HepG2 (cell line): Measurements from ENCODE around the gene CD300A. TPM values are rescaled to one million over a fixed set of nuclear protein-coding genes. Genes with fewer than 3 reads are reported as not detected.

ENCODE experiments used
- ETV6 ChIP-seq: sonication (generic); formaldehyde crosslinking; conservative IDR thresholded peaks from 2 replicates; pipeline ENCODE4 v1.4.0; 2020; ENCODE audit warnings: missing genetic modification reagents
- FOXA3 ChIP-seq: IDR thresholded peaks from 2 replicates; pipeline ENCODE4 v1.6.1; 2016; ENCODE audit warnings: missing genetic modification reagents, missing compliant biosample characterization
- HDAC6 ChIP-seq: fragments of 200-600 bp; sonication (generic); IDR thresholded peaks from 2 replicates; pipeline ENCODE4 v1.7.0; 2017; ENCODE audit warnings: mild to moderate bottlenecking, antibody characterized with exemption, low read length, low read depth
- HNRNPUL1 ChIP-seq: fragments of 200-400 bp; formaldehyde crosslinking; IDR thresholded peaks from 2 replicates; pipeline ENCODE4 v1.6.1; 2017; ENCODE audit warnings: low read depth, mild to moderate bottlenecking, low read length, moderate library complexity
- KLF11 ChIP-seq: IDR thresholded peaks from 2 replicates; pipeline ENCODE4 v1.6.1; 2016; ENCODE audit warnings: missing compliant biosample characterization
- KLF9 ChIP-seq: IDR thresholded peaks from 2 replicates; pipeline ENCODE4 v1.6.1; 2016; ENCODE audit warnings: low read depth
- KMT2B ChIP-seq: IDR thresholded peaks from 2 replicates; pipeline ENCODE4 v1.6.1; 2016; ENCODE audit warnings: missing genetic modification reagents, missing compliant biosample characterization
- MBNL3 ChIP-seq: fragments of 250-450 bp; sonication (Bioruptor Pico); conservative IDR thresholded peaks from 2 replicates; pipeline ENCODE4 v1.8.0; 2022; ENCODE audit warnings: mild to moderate bottlenecking, inconsistent platforms
- MED13 ChIP-seq: sonication (generic); formaldehyde crosslinking; IDR thresholded peaks from 2 replicates; pipeline ENCODE4 v1.5.0; 2020; ENCODE audit warnings: missing genetic modification reagents
- MTA1 ChIP-seq: sonication (generic); formaldehyde crosslinking; IDR thresholded peaks from 2 replicates; pipeline ENCODE4 v1.4.0; 2020; ENCODE audit warnings: missing genetic modification reagents, mild to moderate bottlenecking, borderline replicate concordance
- NAIF1 ChIP-seq: sonication (generic); formaldehyde crosslinking; IDR thresholded peaks from 2 replicates; pipeline ENCODE4 v1.5.0; 2020; ENCODE audit warnings: mild to moderate bottlenecking, missing genetic modification reagents, borderline replicate concordance
- NFE2L2 ChIP-seq: fragments of 150-350 bp; IDR thresholded peaks from 2 replicates; pipeline ENCODE4 v1.6.1; 2014; ENCODE audit warnings: low read length
- NFIC ChIP-seq: IDR thresholded peaks from 2 replicates; pipeline ENCODE4 v1.6.1; 2012; ENCODE audit warnings: mild to moderate bottlenecking, low read length, inconsistent platforms
- SOX13 ChIP-seq, 3 experiments: fragments of 450-650 bp in 1 of 3; sonication (generic) in 1 of 3; formaldehyde crosslinking in 1 of 3; IDR thresholded peaks in 2 of 3; conservative IDR thresholded peaks in 1 of 3; 2 replicates each; pipeline versions ENCODE4 v1.5.0 to v1.6.1; 2016 to 2020; ENCODE audit warnings: antibody characterized with exemption in 1 of 3, mild to moderate bottlenecking in 1 of 3, missing compliant biosample characterization in 1 of 3, missing genetic modification reagents in 1 of 3, moderate library complexity in 1 of 3
- SRF ChIP-seq: IDR thresholded peaks from 2 replicates; pipeline ENCODE4 v1.6.1; 2011; ENCODE audit warnings: mild to moderate bottlenecking, low read depth, low read length, moderate library complexity
- TCF7 ChIP-seq: sonication (generic); IDR thresholded peaks from 2 replicates; pipeline ENCODE4 v1.6.1; 2016; ENCODE audit warnings: antibody characterized with exemption, low read depth
- ZNF343 ChIP-seq: sonication (generic); formaldehyde crosslinking; IDR thresholded peaks from 2 replicates; pipeline ENCODE4 v1.4.0; 2020; ENCODE audit warnings: mild to moderate bottlenecking, missing genetic modification reagents
- ZNF431 ChIP-seq: sonication (generic); formaldehyde crosslinking; IDR thresholded peaks from 2 replicates; pipeline ENCODE4 v1.9.0; 2022; ENCODE audit warnings: missing genetic modification reagents, low read depth, mild to moderate bottlenecking, borderline replicate concordance
- ZNF607 ChIP-seq: sonication (generic); formaldehyde crosslinking; IDR thresholded peaks from 2 replicates; pipeline ENCODE4 v1.5.1; 2020; ENCODE audit warnings: missing genetic modification reagents, mild to moderate bottlenecking, borderline replicate concordance
- polyA plus RNA-seq, 8 experiments: library from polyadenylated mRNA; depleted of rRNA in 3 of 8; stranded (reverse) in 7 of 8; unstranded in 1 of 8; fragments of >200 nt; fragmentation: Illumina TruSeq in 4 of 8; extraction: Trizol in 4 of 8; gene quantifications; 2 replicates each; pipeline versions ENCODE4 v1.2.1 to v1.2.3, GENCODE V29; 2011 to 2016; ENCODE audit warnings: low read depth in 4 of 8, missing spikeins in 1 of 8, mixed read lengths in 1 of 8; ENCODE audit not compliant: insufficient read depth in 1 of 8
- total RNA-seq, 5 experiments: library from RNA; depleted of rRNA; stranded (reverse); fragments of >200 nt; fragmentation: Illumina TruSeq; extraction: Trizol; gene quantifications; 2 replicates each; pipeline ENCODE4 v1.2.3, GENCODE V29; 2016; ENCODE audit warnings: low read depth in 1 of 5
- TF ChIP-seq, protein P1 (sequence below): IDR thresholded peaks from 2 replicates; pipeline ENCODE4 v1.6.1; 2012; ENCODE audit warnings: low read length, improper control_type of control experiment
- TF ChIP-seq, protein P2 (sequence below): sonication (generic); formaldehyde crosslinking; IDR thresholded peaks from 2 replicates; pipeline ENCODE4 v1.4.0; 2020; ENCODE audit warnings: missing genetic modification reagents
- TF ChIP-seq, protein P3 (sequence below): IDR thresholded peaks from 2 replicates; pipeline ENCODE4 v1.6.1; 2016; ENCODE audit warnings: missing compliant biosample characterization, missing genetic modification reagents, borderline replicate concordance
- TF ChIP-seq, protein P4 (sequence below): sonication (generic); formaldehyde crosslinking; IDR thresholded peaks from 2 replicates; pipeline ENCODE4 v1.8.0; 2023; ENCODE audit warnings: mild to moderate bottlenecking, missing genetic modification reagents

Gene CD300A
- total and polyA plus RNA-seq, 2 of the 13 experiments (the other 11 are each of a cell fraction or from before 2014, with no cell fraction given): not detected

DNA sequence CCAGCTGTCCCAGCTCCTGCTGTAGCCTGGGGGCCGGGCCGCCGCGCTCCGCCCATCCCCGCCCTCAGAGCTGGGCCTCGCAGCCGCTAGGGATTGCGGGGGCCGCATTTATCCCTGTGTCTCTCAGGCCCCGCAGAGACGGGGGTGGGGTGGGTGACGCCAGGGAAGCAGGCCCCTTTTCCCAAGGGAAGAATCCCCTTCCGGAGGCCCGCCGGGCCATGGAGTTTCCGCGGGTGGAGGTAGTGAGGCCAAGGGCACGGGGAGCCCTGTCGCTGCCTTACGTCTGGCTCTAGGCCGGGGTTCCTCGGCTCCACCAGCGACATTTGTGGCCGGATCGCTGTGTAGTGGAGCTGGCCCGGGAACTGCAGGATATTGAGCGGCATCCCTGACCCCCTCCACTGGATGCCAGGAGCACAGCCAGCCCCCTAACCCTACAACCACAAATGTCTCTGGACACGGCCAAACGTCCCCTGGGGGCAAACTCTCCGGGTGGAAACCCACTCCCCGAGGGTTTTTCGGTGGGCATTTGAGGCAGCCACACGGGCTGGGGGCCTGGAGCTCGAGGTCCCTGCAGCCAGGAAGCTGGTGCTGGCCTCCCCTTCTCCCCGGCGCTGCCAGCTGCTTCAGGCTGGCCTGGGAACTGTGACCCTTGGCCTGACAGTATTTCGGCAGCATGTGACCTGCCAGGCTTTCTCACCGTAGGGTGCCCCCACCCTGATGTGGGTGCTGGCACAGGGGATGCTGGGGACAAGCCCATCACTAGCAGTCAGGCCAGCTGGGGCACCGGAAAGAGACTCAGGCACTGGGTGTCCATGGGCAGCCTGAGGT, 12.0 kb upstream of the CD300A start (continued):
- TF ChIP-seq, protein P1, sequence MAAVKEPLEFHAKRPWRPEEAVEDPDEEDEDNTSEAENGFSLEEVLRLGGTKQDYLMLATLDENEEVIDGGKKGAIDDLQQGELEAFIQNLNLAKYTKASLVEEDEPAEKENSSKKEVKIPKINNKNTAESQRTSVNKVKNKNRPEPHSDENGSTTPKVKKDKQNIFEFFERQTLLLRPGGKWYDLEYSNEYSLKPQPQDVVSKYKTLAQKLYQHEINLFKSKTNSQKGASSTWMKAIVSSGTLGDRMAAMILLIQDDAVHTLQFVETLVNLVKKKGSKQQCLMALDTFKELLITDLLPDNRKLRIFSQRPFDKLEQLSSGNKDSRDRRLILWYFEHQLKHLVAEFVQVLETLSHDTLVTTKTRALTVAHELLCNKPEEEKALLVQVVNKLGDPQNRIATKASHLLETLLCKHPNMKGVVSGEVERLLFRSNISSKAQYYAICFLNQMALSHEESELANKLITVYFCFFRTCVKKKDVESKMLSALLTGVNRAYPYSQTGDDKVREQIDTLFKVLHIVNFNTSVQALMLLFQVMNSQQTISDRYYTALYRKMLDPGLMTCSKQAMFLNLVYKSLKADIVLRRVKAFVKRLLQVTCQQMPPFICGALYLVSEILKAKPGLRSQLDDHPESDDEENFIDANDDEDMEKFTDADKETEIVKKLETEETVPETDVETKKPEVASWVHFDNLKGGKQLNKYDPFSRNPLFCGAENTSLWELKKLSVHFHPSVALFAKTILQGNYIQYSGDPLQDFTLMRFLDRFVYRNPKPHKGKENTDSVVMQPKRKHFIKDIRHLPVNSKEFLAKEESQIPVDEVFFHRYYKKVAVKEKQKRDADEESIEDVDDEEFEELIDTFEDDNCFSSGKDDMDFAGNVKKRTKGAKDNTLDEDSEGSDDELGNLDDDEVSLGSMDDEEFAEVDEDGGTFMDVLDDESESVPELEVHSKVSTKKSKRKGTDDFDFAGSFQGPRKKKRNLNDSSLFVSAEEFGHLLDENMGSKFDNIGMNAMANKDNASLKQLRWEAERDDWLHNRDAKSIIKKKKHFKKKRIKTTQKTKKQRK: no peak
- TF ChIP-seq, protein P2, sequence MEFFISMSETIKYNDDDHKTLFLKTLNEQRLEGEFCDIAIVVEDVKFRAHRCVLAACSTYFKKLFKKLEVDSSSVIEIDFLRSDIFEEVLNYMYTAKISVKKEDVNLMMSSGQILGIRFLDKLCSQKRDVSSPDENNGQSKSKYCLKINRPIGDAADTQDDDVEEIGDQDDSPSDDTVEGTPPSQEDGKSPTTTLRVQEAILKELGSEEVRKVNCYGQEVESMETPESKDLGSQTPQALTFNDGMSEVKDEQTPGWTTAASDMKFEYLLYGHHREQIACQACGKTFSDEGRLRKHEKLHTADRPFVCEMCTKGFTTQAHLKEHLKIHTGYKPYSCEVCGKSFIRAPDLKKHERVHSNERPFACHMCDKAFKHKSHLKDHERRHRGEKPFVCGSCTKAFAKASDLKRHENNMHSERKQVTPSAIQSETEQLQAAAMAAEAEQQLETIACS (CRISPR knock-in tag): 0 out of 2 replicates have a peak, but pooled peaks have one; percentile 18
- TF ChIP-seq KMT2B (CRISPR knock-in tag) (peak; percentile 38; the same call in 1 of the 2 replicates), FOXA3 (peak; percentile 14; the same call in 1 of the 2 replicates), ZNF343 (CRISPR knock-in tag) (peak; percentile 55; the same call in 1 of the 2 replicates), MED13 (CRISPR knock-in tag) (no peak; the same call in 1 of the 2 replicates), HDAC6 (no peak), SRF (no peak), MTA1 (CRISPR knock-in tag) (0 out of 2 replicates have a peak, but pooled peaks have one; percentile 43), HNRNPUL1 (no peak), NFIC (no peak), ZNF607 (CRISPR knock-in tag) (peak; percentile 43; the same call in 1 of the 2 replicates), NAIF1 (no peak), ZNF431 (no peak), KLF9 (CRISPR knock-in tag) (no peak), SOX13 (IDR thresholded peaks at IDR 0.05) (no peak), SOX13 (CRISPR knock-in tag; conservative IDR thresholded peaks at IDR 0.05 in 1 of 2, IDR thresholded peaks at IDR 0.05 in 1 of 2) (peak in 1 of 2 experiments; percentile 60; a peak in 1 of 4 replicates), MBNL3 (CRISPR knock-in tag) (no peak), ETV6 (CRISPR knock-in tag) (0 out of 2 replicates have a peak, but pooled peaks have one; percentile 5), TCF7 (no peak), NFE2L2 (no peak), KLF11 (CRISPR knock-in tag) (no peak)
- TF ChIP-seq, protein P3, sequence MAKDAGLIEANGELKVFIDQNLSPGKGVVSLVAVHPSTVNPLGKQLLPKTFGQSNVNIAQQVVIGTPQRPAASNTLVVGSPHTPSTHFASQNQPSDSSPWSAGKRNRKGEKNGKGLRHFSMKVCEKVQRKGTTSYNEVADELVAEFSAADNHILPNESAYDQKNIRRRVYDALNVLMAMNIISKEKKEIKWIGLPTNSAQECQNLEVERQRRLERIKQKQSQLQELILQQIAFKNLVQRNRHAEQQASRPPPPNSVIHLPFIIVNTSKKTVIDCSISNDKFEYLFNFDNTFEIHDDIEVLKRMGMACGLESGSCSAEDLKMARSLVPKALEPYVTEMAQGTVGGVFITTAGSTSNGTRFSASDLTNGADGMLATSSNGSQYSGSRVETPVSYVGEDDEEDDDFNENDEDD (CRISPR knock-in tag): peak; percentile 39; the same call in 1 of the 2 replicates
- TF ChIP-seq, protein P4, sequence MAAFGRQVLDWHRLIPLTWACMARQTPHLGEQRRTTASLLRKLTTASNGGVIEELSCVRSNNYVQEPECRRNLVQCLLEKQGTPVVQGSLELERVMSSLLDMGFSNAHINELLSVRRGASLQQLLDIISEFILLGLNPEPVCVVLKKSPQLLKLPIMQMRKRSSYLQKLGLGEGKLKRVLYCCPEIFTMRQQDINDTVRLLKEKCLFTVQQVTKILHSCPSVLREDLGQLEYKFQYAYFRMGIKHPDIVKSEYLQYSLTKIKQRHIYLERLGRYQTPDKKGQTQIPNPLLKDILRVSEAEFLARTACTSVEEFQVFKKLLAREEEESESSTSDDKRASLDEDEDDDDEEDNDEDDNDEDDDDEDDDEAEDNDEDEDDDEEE (CRISPR knock-in tag): peak; percentile 72; the same call in 1 of the 2 replicates
